ENCODE results near the gene RND1.
A peak's percentile ranks its signal among the peaks of the same experiment; 100 is the strongest.

RND1 gene

DNA sequence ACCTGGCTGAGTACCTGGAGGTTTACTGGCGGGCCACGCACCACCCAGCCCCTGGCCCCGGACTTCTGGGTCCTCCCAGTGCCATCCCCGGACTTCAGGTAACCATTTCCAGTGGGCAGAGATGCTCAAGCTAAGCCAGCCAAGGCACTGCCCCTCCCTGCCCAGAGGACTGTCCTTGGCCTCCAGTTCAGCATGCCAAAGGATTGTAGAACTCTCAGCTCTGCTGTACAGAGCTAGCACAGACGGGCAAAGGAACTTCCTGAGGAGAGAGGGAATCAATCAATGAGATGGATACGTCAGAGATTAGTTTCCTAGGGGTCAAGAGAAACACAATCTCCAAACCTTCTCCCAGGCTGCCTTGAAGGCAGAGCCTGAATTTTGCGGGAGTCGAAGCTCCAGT, 38.6 kb downstream of the RND1 start:
- DNase-seq, result no peak

DNA sequence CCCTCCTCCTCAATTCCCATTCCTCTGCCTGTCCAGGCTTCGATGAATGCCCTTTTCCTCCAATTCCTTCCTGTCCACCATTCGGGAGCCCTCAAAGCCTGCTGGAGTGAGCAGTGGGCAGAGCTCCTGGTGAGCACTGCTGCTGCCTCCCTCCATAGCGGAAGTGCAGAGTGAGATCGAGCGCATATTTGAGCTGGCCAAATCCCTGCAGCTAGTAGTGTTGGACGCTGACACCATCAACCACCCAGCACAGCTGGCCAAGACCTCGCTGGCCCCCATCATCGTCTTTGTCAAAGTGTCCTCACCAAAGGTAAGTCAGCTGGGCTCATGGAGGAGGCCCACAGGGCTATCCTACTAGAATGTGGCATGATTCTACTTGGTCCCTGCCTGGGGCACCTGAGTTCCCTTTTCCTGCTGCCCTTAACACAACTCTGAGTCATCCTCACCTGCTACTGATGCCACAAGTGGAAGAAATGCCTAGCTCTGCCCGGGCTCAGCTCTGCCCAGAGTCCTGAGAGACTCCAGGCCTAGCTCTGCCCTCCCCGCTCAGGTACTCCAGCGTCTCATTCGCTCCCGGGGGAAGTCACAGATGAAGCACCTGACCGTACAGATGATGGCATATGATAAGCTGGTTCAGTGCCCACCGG, 39.3 kb downstream of the RND1 start:
- DNase-seq, result no peak

DNA sequence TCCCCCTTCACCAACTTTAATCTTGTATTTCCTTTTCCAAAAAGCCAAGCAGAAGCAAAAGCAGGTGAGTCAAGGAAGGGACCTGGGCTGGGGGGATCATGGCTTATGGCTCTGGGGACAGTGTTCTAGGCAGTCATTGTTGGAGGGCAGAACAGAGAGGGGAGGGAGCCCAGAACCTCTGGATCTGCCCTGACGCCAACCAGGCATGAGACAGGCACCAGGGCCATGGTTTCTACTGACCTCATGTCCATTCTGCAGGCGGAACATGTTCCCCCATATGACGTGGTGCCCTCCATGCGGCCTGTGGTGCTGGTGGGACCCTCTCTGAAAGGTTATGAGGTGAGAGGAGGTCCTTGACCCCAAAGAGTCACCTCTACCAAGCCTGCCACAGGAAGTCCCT, 40.8 kb downstream of the RND1 start:
- no peak for DNase-seq

DNA sequence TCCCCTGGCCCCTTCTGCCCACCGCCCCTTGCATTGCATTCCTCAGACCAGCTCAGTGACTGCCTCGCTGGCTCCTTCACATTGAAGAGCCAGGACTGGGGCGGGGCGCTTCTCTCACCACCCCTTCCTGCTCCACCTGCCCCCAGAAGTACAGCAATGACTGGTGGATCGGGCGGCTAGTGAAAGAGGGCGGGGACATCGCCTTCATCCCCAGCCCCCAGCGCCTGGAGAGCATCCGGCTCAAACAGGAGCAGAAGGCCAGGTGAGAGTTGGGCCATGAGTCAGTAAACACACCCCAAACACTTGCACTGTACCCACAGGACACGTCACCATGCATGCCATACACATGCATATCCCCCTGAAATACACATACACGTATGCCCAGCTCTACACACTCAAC, 41.6 kb downstream of the RND1 start:
- DNase-seq, result no peak

DNA sequence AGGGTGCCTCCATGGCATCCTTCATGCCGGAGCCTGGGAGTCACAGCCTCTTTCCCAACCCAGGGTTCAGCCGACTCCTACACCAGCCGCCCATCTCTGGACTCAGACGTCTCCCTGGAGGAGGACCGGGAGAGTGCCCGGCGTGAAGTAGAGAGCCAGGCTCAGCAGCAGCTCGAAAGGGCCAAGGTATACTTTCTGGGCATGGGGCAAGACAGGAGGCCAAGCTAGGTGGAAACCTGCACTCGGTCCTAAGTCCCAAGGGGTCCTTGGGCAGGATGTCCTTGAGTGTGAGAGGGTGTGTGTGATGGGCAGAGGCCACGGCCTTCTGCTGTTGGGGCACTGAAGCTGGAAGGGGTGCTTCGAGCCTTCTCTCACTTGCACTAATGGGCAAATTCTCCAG, 42.4 kb downstream of the RND1 start:
- DNase-seq, result no peak

DNA sequence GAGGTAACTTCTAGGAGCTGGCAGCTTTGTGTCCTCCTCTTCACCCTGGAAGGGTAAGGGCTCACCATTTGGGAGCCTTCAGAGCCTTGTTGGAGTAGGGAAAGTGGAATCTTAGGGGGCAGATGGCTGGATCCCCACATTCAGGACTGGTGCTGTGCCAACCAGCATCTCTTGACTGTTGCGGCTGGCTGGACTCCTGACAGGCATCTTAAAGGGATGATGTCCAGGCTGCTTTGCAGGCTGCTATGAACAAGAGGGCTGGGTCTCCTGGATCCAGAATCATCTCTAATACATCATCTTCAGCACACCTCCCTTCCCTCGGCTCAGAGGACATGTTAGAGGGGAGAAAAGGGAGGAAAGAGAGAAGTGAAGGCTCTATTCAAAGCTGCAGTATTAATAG, 43.0 kb downstream of the RND1 start:
- DNase-seq, result no peak

DNA sequence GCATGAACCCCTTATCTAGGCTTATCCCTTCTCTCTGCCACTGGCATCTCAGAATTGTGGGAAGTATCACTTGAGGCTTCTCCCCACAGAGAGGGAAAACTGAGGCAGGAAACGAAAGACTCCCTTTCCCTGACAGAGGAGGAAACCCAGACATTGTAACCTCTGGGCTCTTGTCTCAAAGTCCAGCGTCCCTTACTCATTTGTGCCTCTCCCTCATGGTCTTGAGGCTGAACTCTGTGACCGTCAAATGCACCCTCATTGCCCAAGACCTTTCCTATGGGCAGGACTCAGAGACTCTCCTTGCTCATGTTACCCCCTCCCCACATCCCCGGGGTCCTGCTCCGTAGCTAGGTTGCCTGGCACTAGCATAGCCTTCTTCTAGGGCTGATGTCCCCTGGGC, 43.5 kb downstream of the RND1 start:
- no peak for DNase-seq

DNA sequence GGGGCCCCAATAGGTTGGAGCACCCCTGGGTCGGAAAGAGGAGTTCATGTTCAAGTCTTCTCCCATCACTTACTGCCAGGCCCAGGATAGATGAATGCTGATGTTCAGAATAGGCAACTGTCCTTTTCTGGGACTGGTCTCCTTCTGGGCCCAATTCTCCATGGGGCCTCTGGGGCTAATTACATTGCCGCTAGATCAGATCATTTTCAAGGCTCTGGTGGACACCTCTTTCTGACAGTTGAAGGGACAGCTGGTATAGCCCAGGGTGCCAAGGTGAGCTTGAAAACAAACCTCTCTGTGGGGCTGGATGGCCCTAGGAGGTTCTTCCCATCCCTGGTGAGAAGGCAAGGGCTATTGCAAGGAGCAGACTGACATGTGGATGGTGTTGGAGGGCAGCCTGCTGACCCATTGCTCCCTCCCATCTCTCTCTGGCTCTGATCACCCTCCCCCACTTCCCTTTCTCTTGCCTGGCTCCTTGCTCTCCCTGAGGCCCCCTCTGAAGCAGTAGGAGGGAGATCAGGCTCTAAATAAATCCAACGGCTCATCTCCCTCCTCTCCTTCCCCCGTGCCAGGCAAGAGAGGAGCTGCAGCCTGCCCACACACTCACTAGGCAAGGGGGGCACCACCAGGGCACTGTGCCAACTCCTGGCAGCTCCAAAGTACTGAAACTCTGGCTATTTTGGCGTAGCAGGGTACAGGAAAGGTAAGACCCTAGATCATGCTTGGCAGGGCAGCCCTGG, 45.5 kb downstream of the RND1 start:
- no peak for DNase-seq

DNA sequence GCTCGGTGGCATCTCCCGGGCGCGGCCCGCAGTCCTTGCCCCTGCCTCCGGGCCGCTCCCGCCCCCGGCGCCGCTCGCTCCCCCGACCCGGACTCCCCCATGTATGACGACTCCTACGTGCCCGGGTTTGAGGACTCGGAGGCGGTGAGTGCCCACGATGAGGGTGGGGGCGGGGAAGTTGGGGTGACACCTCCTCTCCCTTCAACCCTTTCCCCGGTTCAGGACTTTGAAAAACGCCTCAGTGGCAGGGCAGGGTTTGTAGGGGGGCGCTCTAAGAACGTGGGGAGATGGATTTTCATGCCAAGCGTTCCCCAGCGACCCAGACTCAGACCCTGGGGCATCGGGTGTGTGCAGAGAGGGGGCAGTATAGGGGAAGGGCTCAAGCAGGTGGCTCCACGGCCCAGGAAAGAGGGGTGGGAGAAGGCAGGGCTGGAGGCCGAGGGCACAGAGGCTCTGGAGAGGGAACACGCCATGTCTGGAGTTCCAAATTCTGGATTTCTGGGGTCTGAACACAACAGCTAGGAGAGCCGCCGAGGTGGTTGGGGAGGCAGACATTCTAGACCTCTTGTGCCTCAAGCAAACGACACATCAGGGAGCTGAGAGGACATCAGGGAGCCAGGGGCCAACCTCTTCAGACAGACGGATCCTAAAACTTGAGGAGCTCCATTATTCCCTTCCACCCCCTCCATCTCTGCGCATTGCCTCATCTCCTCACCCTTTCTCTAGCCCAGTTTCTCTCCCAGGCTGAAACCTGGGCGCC, 46.7 kb downstream of the RND1 start:
- peak; percentile 45 for DNase-seq

DNA sequence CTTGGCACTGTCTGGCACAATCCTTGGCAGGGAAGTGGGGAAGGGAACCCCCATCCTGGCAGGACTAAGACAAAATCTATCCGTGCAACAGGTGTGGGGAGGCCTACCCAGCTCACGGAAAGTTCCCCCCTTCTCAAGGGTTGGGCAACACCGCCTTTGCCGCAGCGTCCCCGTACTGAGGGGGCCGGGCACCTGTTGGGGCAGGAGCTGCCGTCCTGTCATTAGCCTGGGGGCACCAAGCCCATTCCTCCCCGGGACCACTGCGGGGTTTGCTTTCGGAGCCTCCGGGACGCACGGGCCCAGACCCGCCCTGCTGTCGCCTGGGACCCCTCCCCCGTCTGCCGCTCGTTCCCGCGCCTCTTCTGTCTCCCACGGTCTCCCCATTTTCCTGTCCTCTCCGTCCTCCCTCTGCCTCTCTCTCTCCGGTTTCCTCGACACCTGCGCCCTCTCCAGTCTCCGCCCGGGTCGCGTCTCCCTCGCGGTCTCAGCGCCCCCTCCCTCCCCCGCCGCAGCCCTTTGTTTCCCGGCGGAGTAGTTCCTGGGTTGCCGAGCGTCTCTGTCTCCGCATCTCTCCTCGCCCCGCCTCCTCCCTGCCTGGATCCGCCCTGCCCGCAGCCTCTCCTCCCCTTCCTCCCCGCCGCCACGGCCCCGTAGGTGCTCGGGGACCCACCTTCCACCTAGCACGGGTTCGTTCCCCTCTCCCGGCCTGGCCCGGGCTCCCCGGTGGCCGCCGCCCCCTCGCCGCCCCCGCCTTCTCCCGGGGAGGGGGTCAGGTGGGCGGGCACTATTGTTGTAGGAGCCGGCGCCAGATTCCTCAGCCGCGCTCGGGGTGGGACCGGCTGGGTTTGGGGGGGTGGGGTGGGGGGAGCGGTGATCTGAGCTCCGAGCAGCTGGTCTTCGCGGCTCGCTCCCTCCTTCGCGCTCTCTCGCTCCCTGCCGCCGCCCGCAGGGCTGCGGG, 47.5 kb downstream of the RND1 start, which contains the start of gene CACNB3:
TSS of gene CACNB3 (plus strand) at position 624 of the 958 bp plus-strand sequence. CDS start 434 bp downstream, outside the sequence.
- DNase-seq, result peak; percentile 65

DNA sequence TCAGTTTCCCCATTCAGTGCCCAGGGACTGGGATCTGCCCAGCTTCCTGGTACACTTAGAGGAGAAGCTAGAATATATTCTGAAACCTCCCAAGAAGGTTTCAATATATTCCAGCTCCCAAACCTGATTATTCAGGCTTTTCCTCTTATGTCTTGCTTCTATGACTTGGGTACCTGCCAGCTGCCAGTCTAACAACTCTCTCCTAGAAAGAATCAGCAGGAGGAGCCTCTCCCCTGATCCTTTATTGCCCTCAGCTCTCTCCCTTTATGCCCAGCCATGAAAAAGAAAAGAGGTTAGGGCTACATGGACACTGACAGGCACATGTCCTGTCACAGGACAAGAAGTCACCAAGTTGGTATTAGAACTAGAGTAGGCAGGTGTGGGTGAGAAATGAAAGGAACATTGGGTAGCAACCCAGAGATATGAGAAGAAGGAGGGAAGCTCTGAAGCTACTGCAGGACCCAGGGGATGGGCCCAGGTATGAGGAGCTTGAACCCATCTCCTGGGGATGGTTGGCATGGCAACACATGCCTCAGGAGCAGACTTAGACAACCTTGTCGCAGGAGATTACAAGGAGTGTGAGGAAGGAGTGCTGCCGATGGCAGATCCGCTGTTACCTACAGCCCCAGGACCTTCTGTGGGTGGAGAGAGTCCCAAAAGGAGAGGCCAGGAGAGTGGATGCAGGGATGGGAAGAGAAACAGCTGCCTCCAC, 49.4 kb downstream of the RND1 start:
- DNase-seq, result no peak

DNA sequence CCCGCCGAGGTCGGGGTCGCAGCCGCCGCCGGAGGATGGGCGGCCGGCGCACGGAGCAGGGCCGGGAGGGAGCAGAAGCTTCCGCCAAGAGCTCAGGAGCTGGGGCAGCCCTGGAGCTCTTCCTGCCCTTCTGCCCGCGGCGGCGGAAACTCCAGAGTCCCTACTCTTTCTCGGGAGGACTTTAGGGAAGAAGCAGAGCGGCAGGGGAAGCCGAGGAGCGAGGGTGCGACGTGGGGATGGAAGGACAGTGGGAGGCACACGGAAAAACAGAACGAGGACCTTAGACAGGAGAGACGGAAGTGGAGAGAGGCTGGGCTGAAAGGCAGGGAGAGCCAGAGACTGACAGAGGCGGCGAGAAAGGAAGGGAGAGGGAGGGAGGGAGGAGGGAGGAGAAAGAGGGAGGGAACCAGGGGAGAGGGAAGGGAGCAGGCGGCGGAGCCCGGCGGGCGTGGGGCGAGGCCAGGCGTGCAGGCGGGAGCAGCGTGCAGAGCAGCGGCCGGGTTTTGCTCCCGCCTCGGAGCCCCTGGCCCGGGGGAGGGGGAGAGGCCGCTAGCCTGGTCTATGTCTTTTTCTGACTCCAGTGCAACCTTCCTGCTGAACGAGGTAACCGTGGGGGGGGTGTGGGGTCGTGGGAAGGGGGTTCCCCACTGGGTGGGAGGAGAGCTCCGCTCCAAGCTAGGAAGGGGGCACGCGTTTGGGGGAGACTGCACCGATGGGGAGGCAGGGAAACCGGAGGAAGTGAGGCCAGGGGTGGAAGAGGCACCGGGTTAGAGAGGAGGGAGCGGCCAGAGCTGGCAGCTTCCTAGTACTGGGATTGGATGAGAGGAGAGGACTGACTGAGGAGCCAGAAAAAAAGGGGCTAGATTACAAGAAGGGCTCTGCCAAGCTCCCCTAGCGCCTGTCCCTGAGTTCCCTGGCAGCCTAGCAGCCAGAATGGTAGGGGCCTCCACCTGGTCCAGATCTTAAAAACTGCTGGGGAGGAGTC, 50.3 kb downstream of the RND1 start:
- peak; percentile 88 for DNase-seq

DNA sequence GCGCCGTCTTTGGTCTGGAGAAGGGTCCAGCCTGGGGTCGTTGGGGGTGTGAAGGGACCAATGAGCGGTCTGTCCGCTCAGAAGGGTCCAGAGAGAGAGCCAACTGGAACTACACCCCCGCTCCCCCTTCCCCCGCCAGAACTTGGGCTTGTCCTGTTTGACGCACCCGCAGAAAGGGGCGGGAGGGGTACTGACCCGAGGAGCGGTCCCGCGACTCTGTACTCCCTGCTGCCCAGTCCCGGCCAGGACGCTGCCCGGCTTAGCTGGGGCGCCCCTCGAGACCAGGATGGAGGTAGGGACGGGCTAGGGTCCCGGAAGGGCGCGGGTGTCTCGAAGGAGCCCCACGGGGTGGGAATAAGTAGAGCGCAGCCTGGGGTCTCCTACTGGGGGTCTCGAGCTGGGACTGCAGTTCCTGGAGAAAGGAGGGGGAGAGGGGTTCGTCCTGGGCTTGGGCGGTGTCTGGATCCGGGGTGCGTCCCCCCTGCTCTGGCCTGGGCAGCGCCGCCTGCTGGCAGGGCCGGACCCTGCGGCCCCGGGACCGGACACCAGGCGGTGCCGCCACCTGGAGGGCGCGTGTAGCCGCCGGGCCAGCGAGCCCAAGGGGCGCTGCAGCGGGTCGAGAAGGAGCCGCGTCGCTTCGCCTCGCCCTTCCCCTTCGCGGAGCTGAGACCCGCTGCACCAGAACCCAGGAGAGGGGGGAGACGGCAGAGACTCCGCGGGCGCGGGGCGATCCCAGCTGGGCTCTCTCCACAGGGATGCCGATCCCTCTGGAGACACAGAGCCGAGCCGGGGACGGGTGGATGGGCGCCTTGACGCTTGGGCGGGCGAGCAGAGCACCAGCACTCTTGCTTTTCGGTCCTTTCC, 51.2 kb downstream of the RND1 start:
- DNase-seq, result peak; percentile 77

DNA sequence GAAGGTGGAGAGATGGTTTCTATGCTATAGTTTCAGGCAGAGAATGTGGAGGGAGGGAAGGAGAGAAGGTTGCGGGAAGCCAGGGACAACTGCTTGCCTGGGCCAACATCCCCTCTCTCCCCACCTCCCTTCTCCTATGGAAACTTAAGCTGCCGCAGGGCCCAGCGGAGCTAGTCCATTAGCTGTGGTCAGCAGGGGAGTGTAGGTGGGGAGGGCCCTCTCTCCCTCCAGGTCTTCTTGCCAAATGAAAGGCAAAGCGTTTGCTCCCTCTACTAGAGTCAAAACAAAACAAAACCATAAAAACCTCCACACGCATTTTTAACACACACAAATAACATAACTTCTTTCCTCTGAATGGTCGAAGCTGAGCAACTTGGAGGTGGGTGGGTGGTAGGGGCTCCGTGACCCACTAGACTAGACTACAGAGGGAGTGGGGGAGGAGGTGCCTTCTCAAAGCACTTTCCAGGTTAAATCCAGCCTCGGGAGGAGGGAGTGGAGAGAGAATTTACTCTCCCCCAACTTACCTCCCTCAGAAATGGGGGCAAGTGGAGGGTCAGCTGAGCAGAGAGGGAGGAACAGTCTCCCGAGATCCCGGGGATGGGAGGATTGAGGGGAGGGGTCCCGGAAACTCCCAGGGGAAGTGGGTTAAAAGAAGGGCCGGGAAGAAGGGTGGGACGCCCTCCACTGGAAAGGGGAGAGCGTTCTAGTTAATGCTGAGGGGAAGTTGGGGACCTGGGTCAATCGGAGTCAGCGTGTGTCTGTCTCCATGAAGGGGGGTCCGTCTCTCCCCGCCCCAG, 52.0 kb downstream of the RND1 start:
- DNase-seq, result no peak

DNA sequence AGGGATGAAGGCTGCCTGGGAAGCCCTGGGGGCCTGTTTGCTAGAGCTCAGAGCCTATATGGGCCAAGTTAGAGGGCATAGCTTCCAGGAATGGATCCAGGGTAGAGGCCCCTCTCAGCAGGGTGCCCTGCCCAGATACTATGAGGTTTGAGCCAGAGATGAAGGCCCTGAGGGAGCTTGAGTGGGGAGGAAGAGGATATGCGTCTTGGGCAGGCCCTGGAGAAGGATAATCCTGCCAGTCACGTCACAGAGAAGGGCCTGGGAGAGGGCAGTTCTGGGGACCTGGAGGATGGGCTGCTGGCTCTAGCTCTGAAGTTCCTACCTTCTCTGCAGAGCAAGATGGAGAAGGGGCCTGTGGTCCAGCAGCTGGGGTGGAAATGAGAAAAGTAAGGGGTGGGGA, 53.3 kb downstream of the RND1 start:
- DNase-seq, result no peak

DNA sequence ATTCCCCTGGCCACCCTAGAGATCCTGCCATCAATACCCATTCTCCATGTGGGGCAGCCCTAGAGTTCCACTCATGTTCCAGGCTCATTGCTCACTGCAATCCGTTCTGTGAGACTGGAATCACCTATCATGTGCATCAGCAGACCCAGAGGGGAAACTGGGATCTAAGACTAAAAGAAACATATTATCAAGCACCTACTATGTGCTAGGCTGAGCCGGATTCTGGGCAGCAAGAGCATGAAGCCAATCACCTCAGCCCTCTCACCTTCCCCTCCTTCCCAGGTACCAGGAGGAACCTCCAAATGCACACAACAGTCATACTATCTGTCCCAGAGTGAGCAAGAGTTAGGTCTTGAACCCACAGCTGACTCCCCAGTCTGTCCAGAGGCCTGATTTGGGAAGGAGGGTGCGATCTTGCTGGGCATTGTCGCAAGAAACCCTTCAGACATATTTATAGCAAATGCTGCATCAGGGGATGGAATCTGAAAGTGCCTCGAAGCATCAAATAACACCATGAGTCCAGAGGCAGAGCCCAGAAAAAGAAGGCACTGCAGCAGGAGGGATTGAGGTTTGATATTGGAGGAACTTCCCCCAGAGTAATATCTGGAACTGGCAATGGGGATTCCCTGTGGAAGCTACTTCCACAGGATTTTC, 54.1 kb downstream of the RND1 start:
- no peak for DNase-seq

DNA sequence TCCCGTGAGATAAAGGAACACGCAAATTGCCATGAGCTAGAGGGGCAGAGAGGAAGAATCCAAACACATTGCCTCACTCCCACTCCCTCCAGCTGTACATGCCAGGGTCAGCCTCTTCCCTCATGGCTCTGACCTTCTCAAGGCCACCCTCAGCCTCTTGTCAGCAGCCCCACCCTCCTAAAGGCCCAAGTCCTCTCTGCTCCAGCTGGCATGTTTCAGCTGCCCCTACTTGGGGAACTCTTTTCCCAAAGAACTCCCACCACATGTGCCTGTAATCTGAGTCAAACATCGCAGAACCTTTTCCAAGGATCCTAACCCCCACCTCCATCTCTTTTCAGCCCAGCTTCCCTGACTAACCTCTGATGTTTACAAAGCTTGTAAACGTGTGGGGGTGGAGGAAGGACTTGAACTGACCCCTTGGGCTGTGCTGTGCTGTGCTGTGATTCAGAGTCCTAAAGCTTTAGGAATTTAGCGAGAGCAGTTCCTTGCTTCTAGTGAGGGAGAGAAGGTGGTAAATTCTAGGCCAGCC, 54.7 kb downstream of the RND1 start:
- DNase-seq, result peak; percentile 80

DNA sequence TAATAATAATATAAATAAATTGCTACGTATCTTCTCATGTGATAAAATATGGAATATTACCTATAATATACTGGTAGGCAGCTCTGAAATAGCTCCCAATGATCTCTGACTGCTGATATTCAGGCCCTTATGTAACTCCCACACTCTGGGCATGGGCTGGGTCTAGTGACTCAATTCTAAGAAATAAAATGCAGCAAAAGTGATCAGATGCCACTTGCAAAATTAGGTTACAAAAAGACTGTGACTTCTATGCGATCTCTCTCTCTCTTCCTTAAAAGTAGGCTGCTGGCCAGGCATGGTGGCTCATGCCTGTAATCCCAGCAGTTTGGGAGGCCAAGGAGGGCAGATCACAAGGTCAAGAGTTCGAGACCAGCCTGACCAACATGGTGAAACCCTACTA, 57.7 kb downstream of the RND1 start:
- DNase-seq, result no peak
